Tibial nerve (tissue), 3 donors: ENCODE data around the gene RNF40.
"Not testable (repeated sequence)": the region's sequence is repeated elsewhere in the genome, so short reads cannot be mapped to it uniquely, and the experiment has no call there.

ENCODE experiments used
- CTCF ChIP-seq, 5 experiments: fragments of 200-600 bp in 3 of 5; fragments of 450-650 bp in 2 of 5; sonication (generic) in 3 of 5; IDR thresholded peaks; one replicate each; pipeline ENCODE4 v1.5.1; 2016 to 2019; ENCODE audit warnings: antibody characterized with exemption in 5 of 5, mild to moderate bottlenecking in 3 of 5, moderate library complexity in 2 of 5
- POLR2A ChIP-seq, 2 donors: fragments of 450-650 bp; IDR thresholded peaks; one replicate each; pipeline ENCODE4 v1.6.1; 2017; ENCODE audit warnings: antibody characterized with exemption in 2 of 2, mild to moderate bottlenecking in 2 of 2, moderate library complexity in 2 of 2

DNA sequence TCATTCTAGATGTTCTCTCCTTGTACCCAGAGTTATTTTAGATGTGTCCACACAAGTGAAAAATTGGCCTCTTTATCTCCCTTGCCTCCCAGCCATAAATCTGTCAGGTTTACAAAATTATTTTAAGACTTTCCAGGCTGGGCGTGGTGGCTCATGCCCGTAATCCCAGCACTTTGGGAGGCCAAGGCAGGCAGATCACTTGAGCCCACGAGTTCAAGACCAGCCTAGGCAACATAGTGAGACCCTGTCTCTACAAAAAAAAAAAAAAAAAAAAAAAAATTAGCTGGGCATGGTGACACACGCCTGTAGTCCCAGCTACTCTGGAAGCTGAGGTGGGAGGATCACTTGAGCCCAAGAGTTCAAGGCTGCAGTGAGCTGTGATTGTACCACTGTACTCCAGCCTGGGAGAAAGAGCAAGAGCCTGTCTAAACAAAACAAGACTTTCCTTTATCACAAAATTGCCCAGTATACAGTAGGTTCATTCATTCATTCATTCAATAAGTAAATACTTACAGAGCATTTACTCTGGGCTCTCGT lies 46.8 kb downstream of the RNF40 start:
- not testable (repeated sequence) for TF ChIP-seq CTCF, POLR2A (IDR thresholded peaks at IDR 0.05)
